ENCODE results near the gene ASCC2. TPM values are rescaled to one million over a fixed set of nuclear protein-coding genes. Genes with fewer than 3 reads are reported as not detected.
"Not testable (repeated sequence)": the region's sequence is repeated elsewhere in the genome, so short reads cannot be mapped to it uniquely, and the experiment has no call there.

The ASCC2 gene
- polyA plus RNA-seq, 2 donors = 61.3 to 142 TPM

GRCh38 chr22:29873943-29874342 is 35.9 kb upstream of the ASCC2 start:
- H3K4me3 ChIP-seq (ENCODE audit: low read depth in 1 of 2, low read length in 2 of 2) = no peak overlapping the region
- no peak overlapping the region for H3K27ac ChIP-seq (ENCODE audit: low read depth in 2 of 2, low read length in 1 of 2)
- no peaks in the 10 kb centered on the region for H3K27me3 ChIP-seq (ENCODE audit: control insufficient read depth in 1 of 2, insufficient read depth in 2 of 2, low read length in 2 of 2)
- WGBS, 2 donors = 81 to 82% methylated on average over 2 of the region's 2 CpGs
- no peaks in the 10 kb centered on the region for H3K36me3 ChIP-seq (ENCODE audit: control insufficient read depth in 2 of 2, insufficient read depth in 2 of 2, low read length in 1 of 2)
- H3K9me3 ChIP-seq (ENCODE audit: control insufficient read depth in 2 of 2, insufficient read depth in 1 of 2, low read depth in 1 of 2, low read length in 1 of 2) = no peaks in the 10 kb centered on the region
- no peaks in the 10 kb centered on the region for H3K4me1 ChIP-seq (ENCODE audit: control insufficient read depth in 2 of 2, insufficient read depth in 2 of 2, low read length in 1 of 2)

- Histone ChIP-seq H3K9me3 (ENCODE audit: control insufficient read depth in 2 of 2, insufficient read depth in 1 of 2, low read depth in 1 of 2, low read length in 1 of 2) (no peaks in the 10 kb centered on the region), H3K36me3 (ENCODE audit: control insufficient read depth in 2 of 2, insufficient read depth in 2 of 2, low read length in 1 of 2) (no peaks in the 10 kb centered on the region), H3K27me3 (ENCODE audit: control insufficient read depth in 1 of 2, insufficient read depth in 2 of 2, low read length in 2 of 2) (no peaks in the 10 kb centered on the region), H3K27ac (ENCODE audit: low read depth in 2 of 2, low read length in 1 of 2) (no peak overlapping the region), H3K4me1 (ENCODE audit: control insufficient read depth in 2 of 2, insufficient read depth in 2 of 2, low read length in 1 of 2) (no peaks in the 10 kb centered on the region), H3K4me3 (ENCODE audit: low read depth in 1 of 2, low read length in 2 of 2) (no peak overlapping the region)
- 75 to 77% methylated on average over 5 of the region's 5 CpGs for WGBS, 2 donors
Observed at GRCh38 chr22:29872989-29873388, 34.9 kb upstream of the ASCC2 start.

DNA sequence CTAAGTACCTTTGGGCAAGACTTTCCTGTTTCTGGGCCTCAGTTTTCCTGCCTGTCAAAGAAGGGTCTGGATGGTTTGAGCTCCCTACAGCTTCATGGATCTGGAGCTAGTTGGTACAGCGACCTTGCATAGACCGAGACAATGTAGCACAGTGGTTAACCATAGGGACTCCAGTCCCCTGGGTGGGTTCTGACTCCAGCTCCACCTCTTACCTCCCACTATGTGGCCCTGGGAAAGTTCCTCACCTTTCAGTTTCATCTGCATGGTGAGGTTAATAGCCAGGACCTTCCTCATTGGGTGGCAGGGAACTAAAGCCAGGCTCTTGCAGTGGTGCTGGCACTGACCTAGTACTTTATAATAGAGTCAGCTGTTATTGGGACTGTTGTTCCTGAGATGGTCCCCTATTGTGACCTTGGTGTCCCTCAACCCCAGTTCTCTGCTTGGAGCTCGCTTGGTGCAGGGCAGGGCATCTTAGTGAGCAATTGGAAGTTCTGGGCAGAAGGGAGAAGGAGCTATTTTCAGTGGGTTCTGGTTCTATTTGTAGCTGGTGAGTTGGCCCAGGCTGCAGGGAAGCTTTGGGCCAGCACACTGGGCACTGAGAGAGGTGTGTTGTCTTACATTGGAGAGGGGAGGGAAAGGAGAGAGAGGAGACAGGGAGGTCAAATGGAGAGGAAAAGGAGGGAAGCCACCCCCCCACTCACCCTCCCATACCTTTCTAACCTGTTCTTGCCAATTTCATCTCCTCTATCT is 34.2 kb upstream of the ASCC2 start:
- H3K27ac ChIP-seq (ENCODE audit: low read depth in 2 of 2, low read length in 1 of 2) = no peak overlapping the region
- H3K27me3 ChIP-seq (ENCODE audit: control insufficient read depth in 1 of 2, insufficient read depth in 2 of 2, low read length in 2 of 2) = no peaks in the 10 kb centered on the region
- H3K4me1 ChIP-seq (ENCODE audit: control insufficient read depth in 2 of 2, insufficient read depth in 2 of 2, low read length in 1 of 2) = no peaks in the 10 kb centered on the region
- H3K36me3 ChIP-seq (ENCODE audit: control insufficient read depth in 2 of 2, insufficient read depth in 2 of 2, low read length in 1 of 2) = no peaks in the 10 kb centered on the region
- H3K4me3 ChIP-seq (ENCODE audit: low read depth in 1 of 2, low read length in 2 of 2) = no peak overlapping the region
- WGBS, 2 donors = 94 to 98% methylated on average over 3 of the region's 3 CpGs
- H3K9me3 ChIP-seq (ENCODE audit: control insufficient read depth in 2 of 2, insufficient read depth in 1 of 2, low read depth in 1 of 2, low read length in 1 of 2) = no peaks in the 10 kb centered on the region

GRCh38 chr22:29871684-29872083 is 33.6 kb upstream of the ASCC2 start:
- Histone ChIP-seq H3K27me3 (ENCODE audit: control insufficient read depth in 1 of 2, insufficient read depth in 2 of 2, low read length in 2 of 2) (no peaks in the 10 kb centered on the region), H3K4me1 (ENCODE audit: control insufficient read depth in 2 of 2, insufficient read depth in 2 of 2, low read length in 1 of 2) (no peaks in the 10 kb centered on the region), H3K36me3 (ENCODE audit: control insufficient read depth in 2 of 2, insufficient read depth in 2 of 2, low read length in 1 of 2) (no peaks in the 10 kb centered on the region), H3K9me3 (ENCODE audit: control insufficient read depth in 2 of 2, insufficient read depth in 1 of 2, low read depth in 1 of 2, low read length in 1 of 2) (no peaks in the 10 kb centered on the region), H3K4me3 (ENCODE audit: low read depth in 1 of 2, low read length in 2 of 2) (no peak overlapping the region), H3K27ac (ENCODE audit: low read depth in 2 of 2, low read length in 1 of 2) (no peak overlapping the region)
- WGBS, 2 donors = 54 to 64% methylated on average over 5 of the region's 5 CpGs

- no peaks in the 10 kb centered on the region for H3K4me1 ChIP-seq (ENCODE audit: control insufficient read depth in 2 of 2, insufficient read depth in 2 of 2, low read length in 1 of 2)
Observed at GRCh38 chr22:29870574-29870973, 32.5 kb upstream of the ASCC2 start.

GRCh38 chr22:29867851-29868250 is 29.8 kb upstream of the ASCC2 start:
- Histone ChIP-seq H3K27me3 (ENCODE audit: control insufficient read depth in 1 of 2, insufficient read depth in 2 of 2, low read length in 2 of 2) (no peaks in the 10 kb centered on the region), H3K27ac (ENCODE audit: low read depth in 2 of 2, low read length in 1 of 2) (no peak overlapping the region), H3K9me3 (ENCODE audit: control insufficient read depth in 2 of 2, insufficient read depth in 1 of 2, low read depth in 1 of 2, low read length in 1 of 2) (no peaks in the 10 kb centered on the region), H3K36me3 (ENCODE audit: control insufficient read depth in 2 of 2, insufficient read depth in 2 of 2, low read length in 1 of 2) (no peaks in the 10 kb centered on the region), H3K4me3 (ENCODE audit: low read depth in 1 of 2, low read length in 2 of 2) (no peak overlapping the region), H3K4me1 (ENCODE audit: control insufficient read depth in 2 of 2, insufficient read depth in 2 of 2, low read length in 1 of 2) (no peaks in the 10 kb centered on the region)
- WGBS, 2 donors = 89 to 91% methylated on average over 3 of the region's 3 CpGs

More at GRCh38 chr22:29870574-29870973, 32.5 kb upstream of the ASCC2 start:
- Histone ChIP-seq H3K27me3 (ENCODE audit: control insufficient read depth in 1 of 2, insufficient read depth in 2 of 2, low read length in 2 of 2) (no peaks in the 10 kb centered on the region), H3K27ac (ENCODE audit: low read depth in 2 of 2, low read length in 1 of 2) (no peak overlapping the region), H3K4me3 (ENCODE audit: low read depth in 1 of 2, low read length in 2 of 2) (no peak overlapping the region), H3K36me3 (ENCODE audit: control insufficient read depth in 2 of 2, insufficient read depth in 2 of 2, low read length in 1 of 2) (no peaks in the 10 kb centered on the region), H3K9me3 (ENCODE audit: control insufficient read depth in 2 of 2, insufficient read depth in 1 of 2, low read depth in 1 of 2, low read length in 1 of 2) (no peaks in the 10 kb centered on the region)
- WGBS, 2 donors = 50 to 68% methylated on average over 2 to 3 of the region's 3 CpGs

DNA sequence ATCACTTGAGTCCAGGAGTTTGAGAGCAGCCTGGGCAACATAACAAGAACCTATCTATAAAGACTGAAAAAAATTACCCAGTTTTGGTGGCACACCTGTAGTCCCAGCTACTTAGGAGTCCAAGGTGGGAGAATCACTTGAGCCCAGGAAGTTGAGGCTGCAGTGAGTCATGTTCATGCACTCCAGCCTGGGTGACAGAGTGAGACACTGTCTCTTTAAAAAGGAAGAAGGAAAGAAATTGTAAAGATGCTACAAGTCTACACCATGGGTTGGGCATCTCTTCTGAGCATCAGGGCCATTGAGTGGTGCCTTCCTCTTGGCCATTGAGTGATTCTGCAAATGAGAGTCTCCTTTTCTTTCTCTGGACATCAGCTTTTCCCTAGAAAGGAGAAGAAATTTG is 29.2 kb upstream of the ASCC2 start:
- Histone ChIP-seq H3K9me3 (ENCODE audit: control insufficient read depth in 2 of 2, insufficient read depth in 1 of 2, low read depth in 1 of 2, low read length in 1 of 2) (no peaks in the 10 kb centered on the region), H3K4me1 (ENCODE audit: control insufficient read depth in 2 of 2, insufficient read depth in 2 of 2, low read length in 1 of 2) (no peaks in the 10 kb centered on the region)

DNA sequence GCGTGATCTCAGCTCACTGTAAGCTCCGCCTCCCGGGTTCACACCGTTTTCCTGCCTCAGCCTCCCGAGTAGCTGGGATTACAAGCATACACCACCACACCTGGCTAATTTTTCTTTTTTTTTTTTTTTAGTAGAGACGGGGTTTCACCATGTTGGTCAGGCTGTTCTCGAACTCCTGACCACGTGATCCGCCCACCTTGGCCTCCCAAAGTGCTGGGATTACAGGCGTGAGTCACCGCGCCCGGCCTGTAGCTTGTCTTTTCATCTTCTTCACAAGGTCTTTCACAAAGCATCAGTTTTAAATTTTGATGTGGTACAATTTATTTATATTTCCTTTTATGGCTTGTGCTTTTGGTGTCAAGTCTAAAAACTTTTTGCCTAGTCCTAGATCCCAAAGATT is 27.5 kb upstream of the ASCC2 start:
- H3K4me3 ChIP-seq (ENCODE audit: low read depth in 1 of 2, low read length in 2 of 2); H3K27me3 ChIP-seq (ENCODE audit: control insufficient read depth in 1 of 2, insufficient read depth in 2 of 2, low read length in 2 of 2); H3K9me3 ChIP-seq (ENCODE audit: control insufficient read depth in 2 of 2, insufficient read depth in 1 of 2, low read depth in 1 of 2, low read length in 1 of 2); H3K4me1 ChIP-seq (ENCODE audit: control insufficient read depth in 2 of 2, insufficient read depth in 2 of 2, low read length in 1 of 2); H3K36me3 ChIP-seq (ENCODE audit: control insufficient read depth in 2 of 2, insufficient read depth in 2 of 2, low read length in 1 of 2); H3K27ac ChIP-seq (ENCODE audit: low read depth in 2 of 2, low read length in 1 of 2): not testable (repeated sequence)
- WGBS, 2 donors = 88 to 91% methylated on average over 13 of the region's 13 CpGs

More for the DNA sequence above, 29.2 kb upstream of the ASCC2 start:
- Histone ChIP-seq H3K27ac (ENCODE audit: low read depth in 2 of 2, low read length in 1 of 2) (no peak overlapping the region), H3K4me3 (ENCODE audit: low read depth in 1 of 2, low read length in 2 of 2) (no peak overlapping the region), H3K27me3 (ENCODE audit: control insufficient read depth in 1 of 2, insufficient read depth in 2 of 2, low read length in 2 of 2) (no peaks in the 10 kb centered on the region), H3K36me3 (ENCODE audit: control insufficient read depth in 2 of 2, insufficient read depth in 2 of 2, low read length in 1 of 2) (no peaks in the 10 kb centered on the region)

- no peaks in the 10 kb centered on the region for H3K36me3 ChIP-seq (ENCODE audit: control insufficient read depth in 2 of 2, insufficient read depth in 2 of 2, low read length in 1 of 2)
- no peak overlapping the region for H3K27ac ChIP-seq (ENCODE audit: low read depth in 2 of 2, low read length in 1 of 2)
- H3K27me3 ChIP-seq (ENCODE audit: control insufficient read depth in 1 of 2, insufficient read depth in 2 of 2, low read length in 2 of 2) = no peaks in the 10 kb centered on the region
- no peak overlapping the region for H3K4me3 ChIP-seq (ENCODE audit: low read depth in 1 of 2, low read length in 2 of 2)
- no peaks in the 10 kb centered on the region for H3K9me3 ChIP-seq (ENCODE audit: control insufficient read depth in 2 of 2, insufficient read depth in 1 of 2, low read depth in 1 of 2, low read length in 1 of 2)
- 91 to 92% methylated on average over 2 of the region's 2 CpGs for WGBS, 2 donors
- no peaks in the 10 kb centered on the region for H3K4me1 ChIP-seq (ENCODE audit: control insufficient read depth in 2 of 2, insufficient read depth in 2 of 2, low read length in 1 of 2)
Observed at GRCh38 chr22:29861672-29862297, 23.7 kb upstream of the ASCC2 start.

Data from esophagus (tissue), 2 donors.